HG03280 (cell line): ENCODE data around the gene SLC25A42.
"Not testable (repeated sequence)": the region's sequence is repeated elsewhere in the genome, so short reads cannot be mapped to it uniquely, and the experiment has no call there.

Experiments
- ATAC-seq: cut with Tn5 transposase; IDR thresholded peaks from one replicate; pipeline ENCODE4 v1.9.1; 2021; ENCODE audit warnings: mild to moderate bottlenecking, moderate library complexity; ENCODE audit not compliant: unreplicated experiment

SLC25A42 gene

GRCh38 chr19:19102566-19102965, 38.8 kb downstream of the SLC25A42 start:
- not testable (repeated sequence) for ATAC-seq

GRCh38 chr19:19103167-19103566, 39.4 kb downstream of the SLC25A42 start:
- no peak for ATAC-seq

- ATAC-seq, result no peak
Measured at GRCh38 chr19:19105365-19106055, 41.7 kb downstream of the SLC25A42 start.

- no peak for ATAC-seq
Measured at GRCh38 chr19:19106056-19106551, 42.3 kb downstream of the SLC25A42 start.

- ATAC-seq, result not testable (repeated sequence)
Measured at GRCh38 chr19:19106938-19107337, 43.1 kb downstream of the SLC25A42 start.

- no peak for ATAC-seq
Measured at GRCh38 chr19:19107654-19108053, 43.9 kb downstream of the SLC25A42 start.

GRCh38 chr19:19109601-19110000, 45.8 kb downstream of the SLC25A42 start:
- no peak for ATAC-seq

GRCh38 chr19:19110410-19111135, 46.8 kb downstream of the SLC25A42 start:
- ATAC-seq, result no peak

GRCh38 chr19:19111136-19111835, 47.5 kb downstream of the SLC25A42 start:
- no peak for ATAC-seq

GRCh38 chr19:19111967-19112580, 48.3 kb downstream of the SLC25A42 start:
- no peak for ATAC-seq

GRCh38 chr19:19113040-19113626, 49.3 kb downstream of the SLC25A42 start:
- no peak for ATAC-seq

GRCh38 chr19:19115954-19116353, 52.2 kb downstream of the SLC25A42 start:
- no peak for ATAC-seq

GRCh38 chr19:19119325-19120237, 55.8 kb downstream of the SLC25A42 start:
- ATAC-seq, result no peak

- no peak for ATAC-seq
Measured at GRCh38 chr19:19120308-19121231, 56.8 kb downstream of the SLC25A42 start.

- ATAC-seq, result no peak
Measured at GRCh38 chr19:19121371-19121770, 57.6 kb downstream of the SLC25A42 start.

GRCh38 chr19:19122902-19123301, 59.1 kb downstream of the SLC25A42 start:
- no peak for ATAC-seq

GRCh38 chr19:19123386-19123785, 59.6 kb downstream of the SLC25A42 start:
- ATAC-seq, result no peak

GRCh38 chr19:19126102-19126501, 62.3 kb downstream of the SLC25A42 start:
- no peak for ATAC-seq

- no peak for ATAC-seq
Measured at GRCh38 chr19:19131989-19132388, 68.2 kb downstream of the SLC25A42 start.
